HepG2 (cell line): ENCODE results near the gene CCND2. TPM values are rescaled to one million over a fixed set of nuclear protein-coding genes. Genes with fewer than 3 reads are reported as not detected.

Experiments
- ATAC-seq: fragments of 200-7000 bp; cut with Tn5 transposase; 3 replicates; pipeline ENCODE4 v1.9.1; 2020; ENCODE audit warnings: mild to moderate bottlenecking, moderate library complexity
- BruUV-seq: library from RNA; stranded (reverse); fragments of 400-500 nt; replicated peaks from 2 replicates; lab custom pipeline; 2021; lab: Mats Ljungman, UMichigan
- CTCF ChIA-PET: fragments of 300-600 bp; formaldehyde crosslinking; extraction: SDS; loops from one replicate; lab custom pipeline; 2021; ENCODE audit warnings: low total read pairs, inconsistent platforms, low intra/inter-chr PET ratio; lab: Yijun Ruan, JAX
- POLR2A ChIA-PET: fragments of 350-600 bp; sonication (Branson Sonifier 250); formaldehyde crosslinking; loops from one replicate; lab custom pipeline; 2020; ENCODE audit warnings: antibody characterized with exemption, inconsistent platforms; lab: Yijun Ruan, JAX
- DNase-seq: peaks from one replicate; pipeline ENCODE4 v3.0.0-alpha.2; 2015; ENCODE audit warnings: low spot score
- FAIRE-seq: peaks from 3 replicates; lab custom pipeline; 2011; peaks lifted over from hg19 to GRCh38; lab: Jason Lieb, UNC
- H2AFZ ChIP-seq: one replicate; pipeline ENCODE4 v1.6.1; 2011; ENCODE audit warnings: low read length, inconsistent platforms
- H3K27ac ChIP-seq: fragments of 300-600 bp; 3 replicates; pipeline ENCODE4 v1.8.0; 2011; ENCODE audit warnings: mixed run types, mild to moderate bottlenecking, mixed read lengths, low read length, inconsistent platforms; ENCODE audit not compliant: insufficient read depth; ENCODE audit errors: extremely low read length
- H3K27me3 ChIP-seq, 2 experiments: fragments of 200-600 bp in 1 of 2; 2 replicates in 1 of 2; 3 replicates in 1 of 2; pipeline versions ENCODE4 v1.6.0 to v1.8.0; 2011; ENCODE audit warnings: low read length in 2 of 2, mild to moderate bottlenecking in 2 of 2, moderate library complexity in 2 of 2, inconsistent platforms in 1 of 2; ENCODE audit not compliant: insufficient read depth in 2 of 2, control insufficient read depth in 1 of 2
- H3K36me3 ChIP-seq, 2 experiments: fragments of 200-600 bp in 1 of 2; replicated peaks in 1 of 2; 2 replicates in 1 of 2; 3 replicates in 1 of 2; pipeline versions ENCODE4 v1.5.1 to v1.8.0; 2011; ENCODE audit warnings: low read length in 2 of 2, inconsistent platforms in 1 of 2; ENCODE audit not compliant: insufficient read depth in 2 of 2, control insufficient read depth in 1 of 2
- H3K4me1 ChIP-seq: 2 replicates; pipeline ENCODE4 v1.5.1; 2012; ENCODE audit warnings: low read length, inconsistent platforms; ENCODE audit not compliant: insufficient read depth
- H3K4me2 ChIP-seq: 2 replicates; pipeline ENCODE4 v1.6.0; 2011; ENCODE audit warnings: low read depth, low read length, inconsistent platforms
- H3K4me3 ChIP-seq, 3 experiments: fragments of 200-600 bp in 1 of 3; sonication (generic), shearing (Covaris generic) in 1 of 3; replicated peaks in 1 of 3; 2 replicates each; pipeline ENCODE4 v1.5.1; 2011 to 2016; ENCODE audit warnings: low read length in 3 of 3, inconsistent platforms in 2 of 3, low read depth in 2 of 3, mild to moderate bottlenecking in 2 of 3, control low read depth in 1 of 3, mixed read lengths in 1 of 3; ENCODE audit not compliant: insufficient read depth in 1 of 3
- H3K79me2 ChIP-seq: one replicate; pipeline ENCODE4 v1.6.1; 2011; ENCODE audit warnings: low read length, inconsistent platforms; ENCODE audit not compliant: insufficient read depth
- H3K9ac ChIP-seq: 2 replicates; pipeline ENCODE4 v1.6.0; 2011; ENCODE audit warnings: mild to moderate bottlenecking, low read depth, low read length, inconsistent platforms; ENCODE audit not compliant: insufficient read depth
- H3K9me3 ChIP-seq: 2 replicates; pipeline ENCODE4 v1.5.1; 2012; ENCODE audit warnings: mild to moderate bottlenecking, low read length
- H4K20me1 ChIP-seq: 2 replicates; pipeline ENCODE4 v1.6.0; 2011; ENCODE audit warnings: inconsistent platforms, mild to moderate bottlenecking, low read length, moderate library complexity; ENCODE audit not compliant: insufficient read depth
- ARNT ChIP-seq: fragments of 450-650 bp; IDR thresholded peaks from 2 replicates; pipeline ENCODE4 v1.6.1; 2017
- DR1 ChIP-seq: sonication (generic); formaldehyde crosslinking; IDR thresholded peaks from 2 replicates; pipeline ENCODE4 v1.8.0; 2021; ENCODE audit warnings: mild to moderate bottlenecking, missing genetic modification reagents, inconsistent platforms
- NR0B2 ChIP-seq: sonication (generic); formaldehyde crosslinking; IDR thresholded peaks from 2 replicates; pipeline ENCODE4 v1.4.0; 2020; ENCODE audit warnings: mild to moderate bottlenecking, missing genetic modification reagents
- PLSCR1 ChIP-seq: sonication (generic); formaldehyde crosslinking; IDR thresholded peaks from 2 replicates; pipeline ENCODE4 v1.5.0; 2020; ENCODE audit warnings: missing genetic modification reagents, mild to moderate bottlenecking, borderline replicate concordance
- POLR2AphosphoS2 ChIP-seq: IDR thresholded peaks from 2 replicates; pipeline ENCODE4 v1.6.1; 2011; ENCODE audit warnings: low read depth, low read length, improper control_type of control experiment
- PTBP1 ChIP-seq: fragments of 200-400 bp; formaldehyde crosslinking; IDR thresholded peaks from 2 replicates; pipeline ENCODE4 v1.6.1; 2018; ENCODE audit warnings: low read length, low read depth; ENCODE audit not compliant: poor library complexity, severe bottlenecking
- RELA ChIP-seq: sonication (generic); formaldehyde crosslinking; IDR thresholded peaks from 2 replicates; pipeline ENCODE4 v1.4.0; 2020; ENCODE audit warnings: missing genetic modification reagents
- SAP130 ChIP-seq: IDR thresholded peaks from 2 replicates; pipeline ENCODE4 v1.6.1; 2016; ENCODE audit warnings: low read depth
- ZFP90 ChIP-seq: sonication (generic); formaldehyde crosslinking; IDR thresholded peaks from 2 replicates; pipeline ENCODE4 v1.8.0; 2022; ENCODE audit warnings: missing genetic modification reagents, mild to moderate bottlenecking, inconsistent platforms, borderline replicate concordance
- ZNF605 ChIP-seq: sonication (generic); formaldehyde crosslinking; IDR thresholded peaks from 2 replicates; pipeline ENCODE4 v1.8.0; 2022; ENCODE audit warnings: mild to moderate bottlenecking, missing genetic modification reagents
- ZNF670 ChIP-seq: sonication (generic); formaldehyde crosslinking; IDR thresholded peaks from 2 replicates; pipeline ENCODE4 v1.8.0; 2022; ENCODE audit warnings: mild to moderate bottlenecking, missing genetic modification reagents, borderline replicate concordance
- ZNF766 ChIP-seq: sonication (generic); formaldehyde crosslinking; IDR thresholded peaks from 2 replicates; pipeline ENCODE4 v1.5.0; 2020; ENCODE audit warnings: missing genetic modification reagents, borderline replicate concordance
- WGBS: methylation state at CpG from one replicate; pipeline ENCODE4 v1.1.6; 2017; ENCODE audit warnings: low lambda C conversion rate; 5-methylcytosine and 5-hydroxymethylcytosine counted together
- in situ Hi-C: cut with HindIII; loops from 2 replicates; pipeline ENCODE4 v1.10.0; 2017; ENCODE audit warnings: low pct_unique_long_range_greater_than_20kb; ENCODE audit not compliant: extremely low pct_ligation_motif_present
- intact Hi-C: fragments of 100-400 bp; cut with micrococcal nuclease; formaldehyde crosslinking; loops from one replicate; pipeline ENCODE4 v1.10.0; 2022; ENCODE audit not compliant: unreplicated experiment
- polyA plus RNA-seq, 8 experiments: library from polyadenylated mRNA; depleted of rRNA in 3 of 8; stranded (reverse) in 7 of 8; unstranded in 1 of 8; fragments of >200 nt; fragmentation: Illumina TruSeq in 4 of 8; extraction: Trizol in 4 of 8; gene quantifications; 2 replicates each; pipeline versions ENCODE4 v1.2.1 to v1.2.3, GENCODE V29; 2011 to 2016; ENCODE audit warnings: low read depth in 4 of 8, missing spikeins in 1 of 8, mixed read lengths in 1 of 8; ENCODE audit not compliant: insufficient read depth in 1 of 8
- total RNA-seq, 5 experiments: library from RNA; depleted of rRNA; stranded (reverse); fragments of >200 nt; fragmentation: Illumina TruSeq; extraction: Trizol; gene quantifications; 2 replicates each; pipeline ENCODE4 v1.2.3, GENCODE V29; 2016; ENCODE audit warnings: low read depth in 1 of 5
- TF ChIP-seq, protein P1 (sequence below): sonication (generic); formaldehyde crosslinking; IDR thresholded peaks from 2 replicates; pipeline ENCODE4 v1.4.0; 2020; ENCODE audit warnings: low read depth, mild to moderate bottlenecking, missing genetic modification reagents

The CCND2 gene
- total and polyA plus RNA-seq, 2 of the 13 experiments (the other 11 are each of a cell fraction or from before 2014, with no cell fraction given): 0.61 to 1.4 TPM

DNA sequence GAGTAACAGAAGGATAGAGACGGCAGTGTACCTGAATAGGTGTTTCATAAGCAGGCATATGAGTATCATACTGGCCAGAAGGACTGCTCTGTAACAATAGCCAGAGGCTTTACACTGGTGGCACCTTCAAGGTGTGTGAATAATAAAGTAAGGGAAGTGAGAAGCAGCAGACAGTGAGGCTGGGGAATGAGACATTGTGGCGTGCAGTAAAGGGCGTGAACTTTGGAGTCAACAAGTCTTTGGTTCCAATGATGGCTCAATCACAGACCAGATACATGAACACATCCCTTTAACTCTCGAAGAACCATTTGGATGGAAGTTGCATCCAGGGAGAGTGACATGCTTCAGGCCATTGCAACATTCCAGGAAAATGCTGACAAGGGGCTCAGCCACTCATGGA lies 32.0 kb upstream of the CCND2 start:
- Histone ChIP-seq H3K9ac (no peak overlapping the region), H3K36me3 (no peaks in the 10 kb centered on the region), H3K27me3 (peaks cover 3 to 22% of the 10 kb centered on the region in 2 experiments; a peak in 3 of 5 replicates), H3K9me3 (no peaks in the 10 kb centered on the region; the same call in 1 of the 2 replicates), H4K20me1 (no peaks in the 10 kb centered on the region), H2AFZ (no peak overlapping the region), H3K27ac (no peak overlapping the region), H3K4me1 (no peaks in the 10 kb centered on the region), H3K4me2 (no peak overlapping the region), H3K79me2 (no peaks in the 10 kb centered on the region), H3K4me3 (no peak overlapping the region)
- ChIA-PET POLR2A (no interaction called here), CTCF (no interaction called here)
- intact Hi-C loops (no loop called here), in situ Hi-C loops (no loop called here)
- no peak for ATAC-seq
- no TSS peak for BruUV-seq
- DNase-seq: no peak
- no peak for FAIRE-seq
- 28% methylated on average over 4 of the region's 4 CpGs for WGBS
- TF ChIP-seq DR1 (CRISPR knock-in tag) (no peak), ZFP90 (CRISPR knock-in tag) (no peak), ARNT (no peak), PLSCR1 (no peak), ZNF670 (no peak), ZNF766 (no peak), ZNF605 (CRISPR knock-in tag) (no peak), NR0B2 (CRISPR knock-in tag) (no peak), POLR2AphosphoS2 (no peak), SAP130 (CRISPR knock-in tag) (no peak), RELA (CRISPR knock-in tag) (no peak), PTBP1 (no peak)
- TF ChIP-seq, protein P1, sequence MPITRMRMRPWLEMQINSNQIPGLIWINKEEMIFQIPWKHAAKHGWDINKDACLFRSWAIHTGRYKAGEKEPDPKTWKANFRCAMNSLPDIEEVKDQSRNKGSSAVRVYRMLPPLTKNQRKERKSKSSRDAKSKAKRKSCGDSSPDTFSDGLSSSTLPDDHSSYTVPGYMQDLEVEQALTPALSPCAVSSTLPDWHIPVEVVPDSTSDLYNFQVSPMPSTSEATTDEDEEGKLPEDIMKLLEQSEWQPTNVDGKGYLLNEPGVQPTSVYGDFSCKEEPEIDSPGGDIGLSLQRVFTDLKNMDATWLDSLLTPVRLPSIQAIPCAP (CRISPR knock-in tag): no peak
